ENCODE data around the gene FOXA2.

Gene FOXA2

GRCh38 chr20:22536141-22536828 is 48.1 kb downstream of the FOXA2 start:
- DNase-seq, result no peak

- no peak for DNase-seq
Measured at GRCh38 chr20:22535483-22535882, 48.9 kb downstream of the FOXA2 start.

GRCh38 chr20:22533823-22534751 is 50.3 kb downstream of the FOXA2 start:
- DNase-seq, result no peak

GRCh38 chr20:22532598-22532997 is 51.8 kb downstream of the FOXA2 start:
- DNase-seq, result no peak

- no peak for DNase-seq
Measured at GRCh38 chr20:22531756-22532155, 52.6 kb downstream of the FOXA2 start.

- DNase-seq, result no peak
Measured at GRCh38 chr20:22531056-22531615, 53.2 kb downstream of the FOXA2 start.

All from DMS79 (cell line).